K562 (cell line): ENCODE data around the gene NUFIP2. TPM values are rescaled to one million over a fixed set of nuclear protein-coding genes. Genes with fewer than 3 reads are reported as not detected.

Experiments
- ATAC-seq: fragments of 200-7000 bp; cut with Tn5 transposase; 3 replicates; pipeline ENCODE4 v1.9.1; 2020; ENCODE audit warnings: moderate library complexity
- BruUV-seq: library from RNA; stranded (reverse); fragments of 400-500 nt; replicated peaks from 2 replicates; lab custom pipeline; 2021; lab: Mats Ljungman, UMichigan
- CTCF ChIA-PET: fragments of 300-600 bp; formaldehyde crosslinking; extraction: SDS; loops from one replicate; lab custom pipeline; 2021; ENCODE audit warnings: low intra/inter-chr PET ratio; lab: Yijun Ruan, JAX
- POLR2A ChIA-PET: fragments of 300-600, 350-650 bp; sonication (Branson Sonifier 250); formaldehyde crosslinking; extraction: SDS; loops from one replicate; lab custom pipeline; 2021; ENCODE audit warnings: antibody characterized with exemption, inconsistent platforms; lab: Yijun Ruan, JAX
- DNase-seq, 4 experiments: peaks; one replicate each; pipeline versions ENCODE4 v3.0.0 to v3.0.0-alpha.2; 2011 to 2018; ENCODE audit warnings: low spot score in 3 of 4, mixed read lengths in 3 of 4; ENCODE audit errors: extremely low read depth in 1 of 4
- FAIRE-seq: peaks from 2 replicates; lab custom pipeline; 2011; peaks lifted over from hg19 to GRCh38; lab: Jason Lieb, UNC
- H2AFZ ChIP-seq: 2 replicates; pipeline ENCODE4 v1.6.0; 2011; ENCODE audit warnings: low read depth, low read length, control low read depth, inconsistent platforms
- H3K27ac ChIP-seq: fragments of 200-600 bp; 3 replicates; pipeline ENCODE4 v1.8.0; 2011; ENCODE audit warnings: low read depth, mild to moderate bottlenecking, control low read depth, inconsistent platforms, low read length, moderate library complexity, mixed read lengths; ENCODE audit errors: extremely low read depth
- H3K27me3 ChIP-seq, 2 experiments: fragments of 300-600 bp in 1 of 2; 2 replicates in 1 of 2; 3 replicates in 1 of 2; pipeline versions ENCODE4 v1.6.0 to v1.8.0; 2011; ENCODE audit warnings: inconsistent platforms in 2 of 2, low read length in 2 of 2, mild to moderate bottlenecking in 1 of 2, mixed read lengths in 1 of 2, moderate library complexity in 1 of 2; ENCODE audit not compliant: control insufficient read depth in 2 of 2, insufficient read depth in 2 of 2
- H3K36me3 ChIP-seq: fragments of 300-600 bp; 3 replicates; pipeline ENCODE4 v1.8.0; 2011; ENCODE audit warnings: mild to moderate bottlenecking, low read length, inconsistent platforms; ENCODE audit not compliant: control insufficient read depth, insufficient read depth
- H3K4me1 ChIP-seq, 2 experiments: fragments of 200-600 bp in 1 of 2; replicated peaks in 1 of 2; 2 replicates in 1 of 2; 3 replicates in 1 of 2; pipeline versions ENCODE4 v1.5.1 to v1.8.0; 2011; ENCODE audit warnings: inconsistent platforms in 2 of 2, low read length in 2 of 2, mild to moderate bottlenecking in 1 of 2, mixed read lengths in 1 of 2, moderate library complexity in 1 of 2; ENCODE audit not compliant: control insufficient read depth in 2 of 2, insufficient read depth in 2 of 2
- H3K4me2 ChIP-seq: 2 replicates; pipeline ENCODE4 v1.6.1; 2011; ENCODE audit warnings: low read length, control low read depth, inconsistent platforms, mixed read lengths; ENCODE audit not compliant: insufficient read depth
- H3K4me3 ChIP-seq: fragments of 200-600 bp; sonication (generic), shearing (Covaris generic); 2 replicates; pipeline ENCODE4 v1.5.1; 2016; ENCODE audit warnings: control low read depth, inconsistent platforms
- H3K79me2 ChIP-seq: fragments of 200-600 bp; 3 replicates; pipeline ENCODE4 v1.8.0; 2011; ENCODE audit warnings: low read length, inconsistent platforms; ENCODE audit not compliant: control insufficient read depth, insufficient read depth
- H3K9ac ChIP-seq, 2 experiments: 2 replicates each; pipeline versions ENCODE4 v1.6.0 to v1.6.1; 2011; ENCODE audit warnings: low read depth in 2 of 2, low read length in 2 of 2, control low read depth in 1 of 2, inconsistent platforms in 1 of 2, mild to moderate bottlenecking in 1 of 2, mixed read lengths in 1 of 2; ENCODE audit not compliant: insufficient read depth in 1 of 2
- H3K9me1 ChIP-seq: one replicate; pipeline ENCODE4 v1.6.0; 2011; ENCODE audit warnings: inconsistent platforms, mild to moderate bottlenecking, low read length, moderate library complexity; ENCODE audit not compliant: control insufficient read depth, insufficient read depth
- H3K9me3 ChIP-seq: replicated peaks from 2 replicates; pipeline ENCODE4 v1.5.1; 2011; ENCODE audit warnings: low read depth, low read length, inconsistent platforms; ENCODE audit not compliant: control insufficient read depth, insufficient read depth
- H4K20me1 ChIP-seq: replicated peaks from 2 replicates; pipeline ENCODE4 v1.6.1; 2011; ENCODE audit warnings: low read length, inconsistent platforms, mixed read lengths; ENCODE audit not compliant: control insufficient read depth, insufficient read depth
- HSF4 ChIP-seq: fragments of 250-450 bp; sonication (Bioruptor Pico); IDR thresholded peaks from 2 replicates; pipeline ENCODE4 v2.1.2; 2022; ENCODE audit warnings: mild to moderate bottlenecking, moderate library complexity, borderline replicate concordance
- L3MBTL2 ChIP-seq: fragments of 450-650 bp; IDR thresholded peaks from 2 replicates; pipeline ENCODE4 v1.6.1; 2016; ENCODE audit warnings: mild to moderate bottlenecking, moderate library complexity
- POLR2A ChIP-seq: fragments of 450-650 bp; conservative IDR thresholded peaks from 2 replicates; pipeline ENCODE4 v1.6.1; 2016
- TCF7 ChIP-seq: sonication (generic); IDR thresholded peaks from 2 replicates; pipeline ENCODE4 v1.6.1; 2016; ENCODE audit warnings: antibody characterized with exemption, borderline replicate concordance
- ZNF239 ChIP-seq: fragments of 250-450 bp; sonication (Bioruptor Pico); IDR thresholded peaks from 2 replicates; pipeline ENCODE4 v1.4.0; 2020; ENCODE audit warnings: mild to moderate bottlenecking
- ZNF263 ChIP-seq: sonication (generic); formaldehyde crosslinking; IDR thresholded peaks from 2 replicates; pipeline ENCODE4 v1.8.0; 2022; ENCODE audit warnings: mild to moderate bottlenecking, missing genetic modification reagents, borderline replicate concordance
- ZNF436 ChIP-seq: fragments of 250-450, 450-650 bp; sonication (Bioruptor Pico); formaldehyde crosslinking; IDR thresholded peaks from 2 replicates; pipeline ENCODE4 v1.7.0; 2020; ENCODE audit warnings: mild to moderate bottlenecking
- ZNF785 ChIP-seq: fragments of 250-450 bp; sonication (Bioruptor Pico); IDR thresholded peaks from 2 replicates; pipeline ENCODE4 v1.4.0; 2020; ENCODE audit warnings: mild to moderate bottlenecking
- WGBS: fragments of 100-300 bp; shearing (Covaris generic); methylation state at CpG from one replicate; pipeline ENCODE4 v1.1.6; 2016; ENCODE audit warnings: low coverage, mixed read lengths; ENCODE audit not compliant: insufficient coverage; ENCODE audit errors: missing lambda C conversion rate; 5-methylcytosine and 5-hydroxymethylcytosine counted together
- in situ Hi-C: fragments of 300-500 bp; cut with MboI; formaldehyde crosslinking; loops from 4 replicates; pipeline ENCODE4 v1.15.0; 2018; ENCODE audit warnings: inconsistent platforms, mixed read lengths
- intact Hi-C: fragments of 100-400 bp; cut with micrococcal nuclease; formaldehyde crosslinking; loops from 2 replicates; pipeline ENCODE4 v1.14.2; 2022
- polyA plus RNA-seq, 8 experiments: library from polyadenylated mRNA; depleted of rRNA in 4 of 8; stranded (reverse) in 5 of 8; unstranded in 3 of 8; fragments of >200 nt; fragmentation: Nextera tagmentation in 2 of 8; fragmentation: Illumina TruSeq in 1 of 8; extraction: Ambion mirVana in 2 of 8; extraction: Trizol in 1 of 8; gene quantifications; 2 replicates each; pipeline versions ENCODE4 v1.2.1 to v1.2.3, GENCODE V29; 2011 to 2014; ENCODE audit warnings: inconsistent platforms in 1 of 8, missing spikeins in 1 of 8
- total RNA-seq, 7 experiments: library from RNA; depleted of rRNA in 6 of 7; stranded (reverse); fragments of >200 nt in 6 of 7; fragmentation: Illumina TruSeq in 2 of 7; extraction: Trizol in 2 of 7; gene quantifications; 2 replicates each; pipeline versions ENCODE4 v1.2.1 to v1.2.3, GENCODE V29; 2011 to 2021; ENCODE audit warnings: low replicate concordance in 1 of 7
- TF ChIP-seq, protein P1 (sequence below): fragments of 250-450 bp; sonication (Bioruptor Pico); IDR thresholded peaks from 2 replicates; pipeline ENCODE4 v1.5.0; 2020; ENCODE audit warnings: mild to moderate bottlenecking, borderline replicate concordance

NUFIP2 gene
- total and polyA plus RNA-seq, 9 of the 15 experiments (the other 6 are each of a cell fraction or from before 2014, with no cell fraction given), result 4.9 to 40.7 (median 18.5) TPM

DNA sequence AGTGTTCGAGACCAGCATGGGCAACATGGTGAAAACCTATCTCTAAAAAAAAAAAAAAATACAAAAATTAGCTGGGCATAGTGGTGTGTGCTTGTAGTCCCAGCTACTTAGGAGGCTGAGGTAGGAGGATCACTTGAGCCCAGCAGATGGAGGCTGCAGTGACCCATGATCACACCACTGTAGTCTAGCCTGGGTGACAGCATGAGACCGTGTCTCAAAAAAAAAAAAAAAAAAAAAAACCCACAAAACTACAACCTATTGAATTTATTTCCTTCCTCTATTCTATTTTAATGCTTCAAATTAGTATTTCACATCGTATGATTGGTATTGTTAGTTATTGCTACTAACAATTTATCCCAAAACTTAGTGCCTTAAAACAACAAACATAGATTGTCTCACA, 9.4 kb upstream of the NUFIP2 start:
- TF ChIP-seq L3MBTL2, result no peak
- TF ChIP-seq, protein P1, sequence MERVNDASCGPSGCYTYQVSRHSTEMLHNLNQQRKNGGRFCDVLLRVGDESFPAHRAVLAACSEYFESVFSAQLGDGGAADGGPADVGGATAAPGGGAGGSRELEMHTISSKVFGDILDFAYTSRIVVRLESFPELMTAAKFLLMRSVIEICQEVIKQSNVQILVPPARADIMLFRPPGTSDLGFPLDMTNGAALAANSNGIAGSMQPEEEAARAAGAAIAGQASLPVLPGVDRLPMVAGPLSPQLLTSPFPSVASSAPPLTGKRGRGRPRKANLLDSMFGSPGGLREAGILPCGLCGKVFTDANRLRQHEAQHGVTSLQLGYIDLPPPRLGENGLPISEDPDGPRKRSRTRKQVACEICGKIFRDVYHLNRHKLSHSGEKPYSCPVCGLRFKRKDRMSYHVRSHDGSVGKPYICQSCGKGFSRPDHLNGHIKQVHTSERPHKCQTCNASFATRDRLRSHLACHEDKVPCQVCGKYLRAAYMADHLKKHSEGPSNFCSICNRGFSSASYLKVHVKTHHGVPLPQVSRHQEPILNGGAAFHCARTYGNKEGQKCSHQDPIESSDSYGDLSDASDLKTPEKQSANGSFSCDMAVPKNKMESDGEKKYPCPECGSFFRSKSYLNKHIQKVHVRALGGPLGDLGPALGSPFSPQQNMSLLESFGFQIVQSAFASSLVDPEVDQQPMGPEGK, result no peak
- TF ChIP-seq ZNF239 (CRISPR knock-in tag), result no peak
- TF ChIP-seq ZNF785 (CRISPR knock-in tag), result no peak
- TF ChIP-seq ZNF436 (CRISPR knock-in tag), result no peak
- TF ChIP-seq ZNF263 (CRISPR knock-in tag), result no peak
- TF ChIP-seq TCF7, result no peak
- no peak for TF ChIP-seq HSF4
- TF ChIP-seq POLR2A, result no peak
- Histone ChIP-seq H3K36me3 (no peaks in the 10 kb centered on the region), H3K27ac (no peak overlapping the region), H3K27me3 (no peaks in the 10 kb centered on the region), H3K79me2 (no peaks in the 10 kb centered on the region), H3K4me1 (no peaks in the 10 kb centered on the region), H3K4me3 (no peak overlapping the region), H3K9me3 (no peaks in the 10 kb centered on the region), H2AFZ (no peak overlapping the region), H3K9me1 (no peaks in the 10 kb centered on the region), H3K9ac (no peak overlapping the region), H4K20me1 (no peaks in the 10 kb centered on the region), H3K4me2 (no peak overlapping the region)
- in situ Hi-C loops (no loop called here), intact Hi-C loops (no loop called here)
- ATAC-seq (no peak), DNase-seq (no peak), FAIRE-seq (no peak)
- WGBS, result 47% methylated on average over 2 of the region's 3 CpGs
- BruUV-seq, result no TSS peak
- POLR2A ChIA-PET, result interaction anchor here (0.6 to 3.2 kb wide), 3 partner anchors 9 to 42 kb away, joined by 3 to 12 read pairs (median 3); partner anchors contain the start of gene NUFIP2
- CTCF ChIA-PET, result no interaction called here
